ENCODE measurements around the gene GDPD1. TPM values are rescaled to one million over a fixed set of nuclear protein-coding genes. Genes with fewer than 3 reads are reported as not detected.

Gene GDPD1
- total RNA-seq, 1 donor, result 1.1 TPM

GRCh38 chr17:59257101-59257500 is 36.8 kb downstream of the GDPD1 start:
- TF ChIP-seq CTCF (IDR thresholded peaks at IDR 0.05; ENCODE audit: extremely low read depth, low read depth, low read length), result no peak
- no peak for DNase-seq (ENCODE audit: insufficient read length, low spot score, missing footprints)
- H3K36me3 ChIP-seq (ENCODE audit: insufficient read depth, low read length), result no peaks in the 10 kb centered on the region

GRCh38 chr17:59260722-59261121 is 40.4 kb downstream of the GDPD1 start:
- no peak for TF ChIP-seq CTCF (IDR thresholded peaks at IDR 0.05; ENCODE audit: extremely low read depth, low read depth, low read length)
- H3K79me2 ChIP-seq (ENCODE audit: insufficient read depth, low read length), result no peaks in the 10 kb centered on the region
- H3K9me3 ChIP-seq (ENCODE audit: low read depth, low read length), result no peaks in the 10 kb centered on the region
- no peak overlapping the region for H3K4me2 ChIP-seq (ENCODE audit: insufficient read depth, low read length)
- H3K4me1 ChIP-seq (ENCODE audit: insufficient read depth, low read length), result no peaks in the 10 kb centered on the region
- H3K36me3 ChIP-seq (ENCODE audit: insufficient read depth, low read length), result no peaks in the 10 kb centered on the region
- no peak overlapping the region for H3K4me3 ChIP-seq (ENCODE audit: insufficient read depth, low read length)
- H3K27me3 ChIP-seq (ENCODE audit: insufficient read depth, low read length), result no peaks in the 10 kb centered on the region
- H4K20me1 ChIP-seq (ENCODE audit: insufficient read depth, low read length), result no peaks in the 10 kb centered on the region
- DNase-seq (ENCODE audit: insufficient read length, low spot score, missing footprints), result no peak
- no peak overlapping the region for H3K27ac ChIP-seq (ENCODE audit: low read depth, low read length)
- H2AFZ ChIP-seq (ENCODE audit: low read length), result no peak overlapping the region

More at GRCh38 chr17:59257101-59257500, 36.8 kb downstream of the GDPD1 start:
- Histone ChIP-seq H3K27me3 (ENCODE audit: insufficient read depth, low read length) (no peaks in the 10 kb centered on the region), H4K20me1 (ENCODE audit: insufficient read depth, low read length) (no peaks in the 10 kb centered on the region), H2AFZ (ENCODE audit: low read length) (no peak overlapping the region), H3K4me2 (ENCODE audit: insufficient read depth, low read length) (no peak overlapping the region), H3K4me1 (ENCODE audit: insufficient read depth, low read length) (no peaks in the 10 kb centered on the region), H3K79me2 (ENCODE audit: insufficient read depth, low read length) (no peaks in the 10 kb centered on the region), H3K4me3 (ENCODE audit: insufficient read depth, low read length) (no peak overlapping the region), H3K27ac (ENCODE audit: low read depth, low read length) (no peak overlapping the region), H3K9me3 (ENCODE audit: low read depth, low read length) (no peaks in the 10 kb centered on the region)

GRCh38 chr17:59266745-59267144 is 46.4 kb downstream of the GDPD1 start:
- TF ChIP-seq CTCF (IDR thresholded peaks at IDR 0.05; ENCODE audit: extremely low read depth, low read depth, low read length), result no peak
- Histone ChIP-seq H2AFZ (ENCODE audit: low read length) (no peak overlapping the region), H3K79me2 (ENCODE audit: insufficient read depth, low read length) (no peaks in the 10 kb centered on the region), H3K4me1 (ENCODE audit: insufficient read depth, low read length) (no peaks in the 10 kb centered on the region), H3K4me3 (ENCODE audit: insufficient read depth, low read length) (no peak overlapping the region), H3K36me3 (ENCODE audit: insufficient read depth, low read length) (no peaks in the 10 kb centered on the region), H3K27ac (ENCODE audit: low read depth, low read length) (no peak overlapping the region), H3K9me3 (ENCODE audit: low read depth, low read length) (no peaks in the 10 kb centered on the region), H3K4me2 (ENCODE audit: insufficient read depth, low read length) (no peak overlapping the region), H3K27me3 (ENCODE audit: insufficient read depth, low read length) (no peaks in the 10 kb centered on the region), H4K20me1 (ENCODE audit: insufficient read depth, low read length) (no peaks in the 10 kb centered on the region)
- DNase-seq (ENCODE audit: insufficient read length, low spot score, missing footprints), result no peak

GRCh38 chr17:59267776-59268175 is 47.5 kb downstream of the GDPD1 start:
- Histone ChIP-seq H3K27ac (ENCODE audit: low read depth, low read length) (no peak overlapping the region), H3K9me3 (ENCODE audit: low read depth, low read length) (no peaks in the 10 kb centered on the region), H3K27me3 (ENCODE audit: insufficient read depth, low read length) (no peaks in the 10 kb centered on the region), H3K36me3 (ENCODE audit: insufficient read depth, low read length) (no peaks in the 10 kb centered on the region), H3K4me2 (ENCODE audit: insufficient read depth, low read length) (no peak overlapping the region), H3K4me3 (ENCODE audit: insufficient read depth, low read length) (no peak overlapping the region), H3K4me1 (ENCODE audit: insufficient read depth, low read length) (no peaks in the 10 kb centered on the region), H3K79me2 (ENCODE audit: insufficient read depth, low read length) (no peaks in the 10 kb centered on the region), H4K20me1 (ENCODE audit: insufficient read depth, low read length) (no peaks in the 10 kb centered on the region), H2AFZ (ENCODE audit: low read length) (no peak overlapping the region)
- no peak for TF ChIP-seq CTCF (IDR thresholded peaks at IDR 0.05; ENCODE audit: extremely low read depth, low read depth, low read length)
- DNase-seq (ENCODE audit: insufficient read length, low spot score, missing footprints), result no peak

Data from osteoblast (primary cell).